ENCODE results near the gene TTC21B.

Gene TTC21B

DNA sequence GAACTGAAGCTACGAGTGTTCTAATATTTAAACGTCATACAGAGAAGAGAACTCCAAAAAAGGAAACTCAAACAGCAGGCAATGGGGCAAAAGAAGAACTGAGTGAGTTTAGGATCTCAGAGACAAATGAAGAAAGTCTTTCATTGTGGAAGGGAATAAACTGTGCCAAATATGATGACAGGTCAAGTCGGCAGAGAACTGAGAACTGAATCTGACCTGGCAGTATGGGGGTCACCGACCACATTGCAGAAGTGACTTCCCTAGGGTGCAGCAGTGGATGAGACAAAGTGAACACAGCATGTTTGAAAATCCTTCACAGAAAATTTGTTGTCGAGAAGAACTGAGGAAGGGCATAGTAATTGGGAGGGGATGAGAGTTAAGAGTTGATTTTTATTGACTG lies 55.9 kb downstream of the TTC21B start:
- ChIA-PET CTCF (no interaction called here), POLR2A (no interaction called here)
- DNase-seq (ENCODE audit: extremely low spot score) = no peak
- TF ChIP-seq SP1 (IDR thresholded peaks at IDR 0.05) (no peak), L3MBTL2 (conservative IDR thresholded peaks at IDR 0.05) (no peak)

DNA sequence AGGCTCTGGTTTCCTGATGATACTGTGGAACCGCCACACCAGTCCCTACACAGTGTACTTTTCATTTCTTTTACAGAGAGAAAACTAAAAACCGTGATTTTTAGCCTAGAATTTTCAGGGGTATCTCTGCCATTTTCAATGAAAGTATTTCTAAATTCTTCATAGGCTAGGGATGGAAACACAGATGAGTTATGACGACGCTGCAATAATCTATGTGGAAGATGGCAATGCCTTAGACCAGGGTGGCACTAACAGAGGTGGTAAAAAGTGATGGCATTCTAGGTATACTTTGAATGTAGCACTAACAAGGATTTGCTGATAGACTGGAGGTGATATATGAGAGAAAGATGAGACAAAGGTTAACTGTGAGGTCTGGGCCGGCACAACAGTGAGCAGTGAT lies 56.5 kb downstream of the TTC21B start:
- ChIA-PET CTCF (no interaction called here), POLR2A (no interaction called here)
- TF ChIP-seq ARNT (IDR thresholded peaks at IDR 0.05) (no peak), FOXM1 (IDR thresholded peaks at IDR 0.05; ENCODE audit: borderline replicate concordance) (no peak), FOXA1 (IDR thresholded peaks at IDR 0.05) (no peak), FOXK2 (IDR thresholded peaks at IDR 0.05) (no peak), HDGF (IDR thresholded peaks at IDR 0.05; ENCODE audit: borderline replicate concordance) (no peak), CTBP1 (IDR thresholded peaks at IDR 0.05; ENCODE audit: borderline replicate concordance) (no peak), ELF4 (IDR thresholded peaks at IDR 0.05) (no peak), NFRKB (IDR thresholded peaks at IDR 0.05) (no peak), SUZ12 (IDR thresholded peaks at IDR 0.05) (no peak), TARDBP (IDR thresholded peaks at IDR 0.05) (no peak), BHLHE40 (IDR thresholded peaks at IDR 0.05; ENCODE audit: borderline replicate concordance) (no peak), PKNOX1 (IDR thresholded peaks at IDR 0.05) (no peak), LEF1 (IDR thresholded peaks at IDR 0.05; ENCODE audit: borderline replicate concordance) (no peak), L3MBTL2 (conservative IDR thresholded peaks at IDR 0.05) (no peak), SP1 (IDR thresholded peaks at IDR 0.05) (no peak), ZNF384 (IDR thresholded peaks at IDR 0.05) (no peak)
- DNase-seq (ENCODE audit: extremely low spot score) = no peak

- CTCF ChIA-PET = no interaction called here
- no peak for DNase-seq (ENCODE audit: extremely low spot score)
- POLR2A ChIA-PET = no interaction called here
- no peak for TF ChIP-seq ZNF384 (IDR thresholded peaks at IDR 0.05)
- TF ChIP-seq FOXA1 (IDR thresholded peaks at IDR 0.05) = no peak
- no peak for TF ChIP-seq NFRKB (IDR thresholded peaks at IDR 0.05)
- no peak for TF ChIP-seq LEF1 (IDR thresholded peaks at IDR 0.05; ENCODE audit: borderline replicate concordance)
- no peak for TF ChIP-seq CTBP1 (IDR thresholded peaks at IDR 0.05; ENCODE audit: borderline replicate concordance)
- no peak for TF ChIP-seq SP1 (IDR thresholded peaks at IDR 0.05)
- no peak for TF ChIP-seq SUZ12 (IDR thresholded peaks at IDR 0.05)
- no peak for TF ChIP-seq FOXM1 (IDR thresholded peaks at IDR 0.05; ENCODE audit: borderline replicate concordance)
- no peak for TF ChIP-seq TARDBP (IDR thresholded peaks at IDR 0.05)
- TF ChIP-seq PKNOX1 (IDR thresholded peaks at IDR 0.05) = no peak
- no peak for TF ChIP-seq ELF4 (IDR thresholded peaks at IDR 0.05)
- no peak for TF ChIP-seq HDGF (IDR thresholded peaks at IDR 0.05; ENCODE audit: borderline replicate concordance)
- TF ChIP-seq L3MBTL2 (conservative IDR thresholded peaks at IDR 0.05) = no peak
- no peak for TF ChIP-seq FOXK2 (IDR thresholded peaks at IDR 0.05)
Observed at GRCh38 chr2:165895974-165896373, 57.6 kb downstream of the TTC21B start.

- ChIA-PET CTCF (no interaction called here), POLR2A (no interaction called here)
- TF ChIP-seq FOXM1 (IDR thresholded peaks at IDR 0.05; ENCODE audit: borderline replicate concordance) (no peak), CTBP1 (IDR thresholded peaks at IDR 0.05; ENCODE audit: borderline replicate concordance) (no peak), FOXA1 (IDR thresholded peaks at IDR 0.05) (no peak), HDGF (IDR thresholded peaks at IDR 0.05; ENCODE audit: borderline replicate concordance) (no peak), NFRKB (IDR thresholded peaks at IDR 0.05) (no peak), ZNF384 (IDR thresholded peaks at IDR 0.05) (no peak), SUZ12 (IDR thresholded peaks at IDR 0.05) (no peak), FOXK2 (IDR thresholded peaks at IDR 0.05) (no peak), SP1 (IDR thresholded peaks at IDR 0.05) (no peak), LEF1 (IDR thresholded peaks at IDR 0.05; ENCODE audit: borderline replicate concordance) (no peak), L3MBTL2 (conservative IDR thresholded peaks at IDR 0.05) (no peak), PKNOX1 (IDR thresholded peaks at IDR 0.05) (no peak), BHLHE40 (IDR thresholded peaks at IDR 0.05; ENCODE audit: borderline replicate concordance) (no peak), ARNT (IDR thresholded peaks at IDR 0.05) (no peak)
- no peak for DNase-seq (ENCODE audit: extremely low spot score)
Observed at GRCh38 chr2:165893556-165893955, 60.0 kb downstream of the TTC21B start.

GRCh38 chr2:165892526-165892925 lies 61.0 kb downstream of the TTC21B start:
- ChIA-PET POLR2A (no interaction called here), CTCF (no interaction called here)
- no peak for TF ChIP-seq CTBP1 (IDR thresholded peaks at IDR 0.05; ENCODE audit: borderline replicate concordance)
- no peak for TF ChIP-seq BHLHE40 (IDR thresholded peaks at IDR 0.05; ENCODE audit: borderline replicate concordance)
- no peak for TF ChIP-seq SUZ12 (IDR thresholded peaks at IDR 0.05)
- TF ChIP-seq PKNOX1 (IDR thresholded peaks at IDR 0.05) = no peak
- TF ChIP-seq NFRKB (IDR thresholded peaks at IDR 0.05) = no peak
- no peak for TF ChIP-seq ZNF384 (IDR thresholded peaks at IDR 0.05)
- TF ChIP-seq FOXA1 (IDR thresholded peaks at IDR 0.05) = no peak
- TF ChIP-seq HDGF (IDR thresholded peaks at IDR 0.05; ENCODE audit: borderline replicate concordance) = no peak
- no peak for TF ChIP-seq TARDBP (IDR thresholded peaks at IDR 0.05)
- no peak for TF ChIP-seq FOXM1 (IDR thresholded peaks at IDR 0.05; ENCODE audit: borderline replicate concordance)
- DNase-seq (ENCODE audit: extremely low spot score) = no peak

DNA sequence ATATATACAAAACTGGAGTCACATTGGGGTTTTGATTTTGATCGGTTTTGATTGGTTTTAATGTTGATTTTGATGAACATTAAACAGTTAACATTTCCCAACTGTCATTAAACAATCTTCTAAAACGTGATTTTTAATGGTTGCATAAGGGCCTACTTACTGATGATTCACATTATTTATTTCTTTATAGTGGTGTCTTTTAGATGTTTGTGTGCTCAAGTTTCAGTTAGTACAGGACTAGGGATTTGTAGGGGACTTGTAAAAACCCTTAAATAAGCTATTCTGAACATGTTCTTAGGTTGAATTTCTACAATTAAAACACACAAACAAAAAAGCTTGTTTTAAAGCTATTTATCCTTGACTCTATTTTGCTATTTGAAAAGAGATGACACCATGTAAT lies 61.6 kb downstream of the TTC21B start:
- CTCF ChIA-PET = no interaction called here
- DNase-seq (ENCODE audit: extremely low spot score) = no peak
- TF ChIP-seq BHLHE40 (IDR thresholded peaks at IDR 0.05; ENCODE audit: borderline replicate concordance) = no peak
- TF ChIP-seq ZNF384 (IDR thresholded peaks at IDR 0.05) = no peak
- no peak for TF ChIP-seq NFRKB (IDR thresholded peaks at IDR 0.05)
- no peak for TF ChIP-seq SUZ12 (IDR thresholded peaks at IDR 0.05)
- no peak for TF ChIP-seq ARNT (IDR thresholded peaks at IDR 0.05)
- TF ChIP-seq LEF1 (IDR thresholded peaks at IDR 0.05; ENCODE audit: borderline replicate concordance) = no peak
- TF ChIP-seq SP1 (IDR thresholded peaks at IDR 0.05) = no peak
- TF ChIP-seq PKNOX1 (IDR thresholded peaks at IDR 0.05) = no peak
- TF ChIP-seq FOXK2 (IDR thresholded peaks at IDR 0.05) = no peak
- TF ChIP-seq CTBP1 (IDR thresholded peaks at IDR 0.05; ENCODE audit: borderline replicate concordance) = no peak
- no peak for TF ChIP-seq HDGF (IDR thresholded peaks at IDR 0.05; ENCODE audit: borderline replicate concordance)
- TF ChIP-seq FOXM1 (IDR thresholded peaks at IDR 0.05; ENCODE audit: borderline replicate concordance) = no peak
- no peak for TF ChIP-seq ELF4 (IDR thresholded peaks at IDR 0.05)
- TF ChIP-seq L3MBTL2 (conservative IDR thresholded peaks at IDR 0.05) = no peak
- TF ChIP-seq FOXA1 (IDR thresholded peaks at IDR 0.05) = no peak
- no peak for TF ChIP-seq TARDBP (IDR thresholded peaks at IDR 0.05)
- POLR2A ChIA-PET = no interaction called here
